GM19043 (cell line): ENCODE measurements around the gene CCDC183.

Experiments used
- ATAC-seq: cut with Tn5 transposase; IDR thresholded peaks from one replicate; pipeline ENCODE4 v1.9.1; 2021; ENCODE audit warnings: low read depth; ENCODE audit not compliant: unreplicated experiment

CCDC183 gene

GRCh38 chr9:136847826-136848392 is 51.8 kb downstream of the CCDC183 start:
- no peak for ATAC-seq

GRCh38 chr9:136848393-136849037 is 52.4 kb downstream of the CCDC183 start:
- no peak for ATAC-seq

- peak; percentile 80 for ATAC-seq
These were observed 53.2 kb downstream of the CCDC183 start, which contains the start of gene PHPT1 for GRCh38 chr9:136849038-136849959. Gene PHPT1 (plus strand): TSS chr9:136849409. CDS start chr9:136849431, 22 bp downstream.

- no peak for ATAC-seq
These were observed 54.1 kb downstream of the CCDC183 start for GRCh38 chr9:136849960-136850865.

- ATAC-seq, result no peak
These were observed 55.0 kb downstream of the CCDC183 start for GRCh38 chr9:136850866-136851775.

- no peak for ATAC-seq
These were observed 56.0 kb downstream of the CCDC183 start, which contains the start of gene MAMDC4 for GRCh38 chr9:136851941-136852663. Gene MAMDC4 (plus strand): TSS chr9:136852346. CDS start chr9:136852417, 71 bp downstream.

GRCh38 chr9:136852664-136853595 is 56.8 kb downstream of the CCDC183 start:
- no peak for ATAC-seq

- no peak for ATAC-seq
These were observed 57.5 kb downstream of the CCDC183 start for GRCh38 chr9:136853596-136854112.

GRCh38 chr9:136854113-136854841 is 58.1 kb downstream of the CCDC183 start:
- ATAC-seq, result no peak

GRCh38 chr9:136854842-136855460 is 58.8 kb downstream of the CCDC183 start:
- ATAC-seq, result no peak

- ATAC-seq, result no peak
These were observed 59.4 kb downstream of the CCDC183 start for GRCh38 chr9:136855461-136856078.

- ATAC-seq, result no peak
These were observed 59.9 kb downstream of the CCDC183 start for GRCh38 chr9:136856079-136856476.

GRCh38 chr9:136856541-136857141 is 60.5 kb downstream of the CCDC183 start:
- ATAC-seq, result no peak

GRCh38 chr9:136857166-136857565 is 61.0 kb downstream of the CCDC183 start:
- ATAC-seq, result no peak
